Measurements from ENCODE around the gene C10orf95. TPM values are rescaled to one million over a fixed set of nuclear protein-coding genes. Genes with fewer than 3 reads are reported as not detected.
A peak's percentile ranks its signal among the peaks of the same experiment; 100 is the strongest.

Gene C10orf95
- total and polyA plus RNA-seq, 2 of the 13 experiments (the other 11 are each of a cell fraction or from before 2014, with no cell fraction given) = 0.05 to 0.07 TPM

DNA sequence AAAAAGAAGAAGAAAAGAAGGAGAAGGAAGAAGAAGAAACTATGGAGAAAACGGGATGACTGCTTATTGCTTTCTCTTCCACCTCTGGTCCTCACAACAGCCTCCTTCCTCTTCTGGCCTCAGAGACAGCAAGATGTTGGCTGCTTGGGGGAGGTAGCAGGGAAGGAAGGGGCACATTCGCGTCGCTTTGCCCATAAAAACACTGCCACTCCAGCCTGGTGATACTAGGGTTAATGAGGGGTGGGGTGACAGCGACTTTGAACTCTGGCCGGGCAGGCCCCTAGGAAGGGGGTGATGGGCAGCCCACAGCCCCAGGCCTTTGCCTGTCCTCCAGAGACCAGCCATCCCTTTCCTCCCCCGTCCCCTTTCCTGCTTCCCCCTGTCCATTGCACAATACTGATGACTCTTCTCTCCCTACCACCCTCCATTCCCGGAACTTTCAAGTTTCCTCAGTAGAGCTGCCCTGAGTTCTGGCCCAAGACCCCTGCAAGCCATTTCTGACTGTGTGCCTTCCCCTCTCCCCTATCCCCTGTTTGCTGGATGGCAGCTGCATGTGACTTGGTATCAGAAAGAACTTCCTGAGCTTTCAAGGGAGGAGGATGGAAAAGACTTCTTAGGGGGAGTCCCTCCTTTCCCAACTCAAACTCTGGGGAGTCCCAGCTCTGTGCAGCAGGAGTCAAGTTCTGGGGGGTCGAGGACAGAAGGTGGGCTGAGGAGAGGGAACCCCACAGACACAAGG lies 16.8 kb downstream of the C10orf95 start (continued):
- TF ChIP-seq, protein P1, sequence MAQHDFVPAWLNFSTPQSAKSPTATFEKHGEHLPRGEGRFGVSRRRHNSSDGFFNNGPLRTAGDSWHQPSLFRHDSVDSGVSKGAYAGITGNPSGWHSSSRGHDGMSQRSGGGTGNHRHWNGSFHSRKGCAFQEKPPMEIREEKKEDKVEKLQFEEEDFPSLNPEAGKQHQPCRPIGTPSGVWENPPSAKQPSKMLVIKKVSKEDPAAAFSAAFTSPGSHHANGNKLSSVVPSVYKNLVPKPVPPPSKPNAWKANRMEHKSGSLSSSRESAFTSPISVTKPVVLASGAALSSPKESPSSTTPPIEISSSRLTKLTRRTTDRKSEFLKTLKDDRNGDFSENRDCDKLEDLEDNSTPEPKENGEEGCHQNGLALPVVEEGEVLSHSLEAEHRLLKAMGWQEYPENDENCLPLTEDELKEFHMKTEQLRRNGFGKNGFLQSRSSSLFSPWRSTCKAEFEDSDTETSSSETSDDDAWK (CRISPR knock-in tag; IDR thresholded peaks at IDR 0.05) = no peak
- TF ChIP-seq ZBTB8A (CRISPR knock-in tag; IDR thresholded peaks at IDR 0.05; ENCODE audit: borderline replicate concordance, low read depth) (no peak), KDM6A (CRISPR knock-in tag; IDR thresholded peaks at IDR 0.05; ENCODE audit: low read depth) (no peak; the same call in none of the 2 replicates), SALL1 (CRISPR knock-in tag; IDR thresholded peaks at IDR 0.05) (peak; percentile 66), LCORL (IDR thresholded peaks at IDR 0.05) (peak; percentile 26; the same call in 1 of the 2 replicates), LCORL (CRISPR knock-in tag; IDR thresholded peaks at IDR 0.05) (peak; percentile 81), JUND (CRISPR knock-in tag; IDR thresholded peaks at IDR 0.05) (peak; percentile 83; the same call in 1 of the 2 replicates), HNF4A (CRISPR knock-in tag; IDR thresholded peaks at IDR 0.05) (peak; percentile 87), ZNF296 (CRISPR knock-in tag; conservative IDR thresholded peaks at IDR 0.05) (no peak), NCOR1 (IDR thresholded peaks at IDR 0.05; ENCODE audit: borderline replicate concordance, low read length) (peak; percentile 61; the same call in 1 of the 2 replicates), PHF5A (CRISPR knock-in tag; IDR thresholded peaks at IDR 0.05; ENCODE audit: low read depth, unreplicated experiment) (no peak), ZNF232 (CRISPR knock-in tag; IDR thresholded peaks at IDR 0.05; ENCODE audit: borderline replicate concordance) (no peak), SAFB2 (CRISPR knock-in tag; IDR thresholded peaks at IDR 0.05; ENCODE audit: borderline replicate concordance, low read depth) (peak; percentile 53; the same call in 1 of the 2 replicates)
- TF ChIP-seq, protein P2, sequence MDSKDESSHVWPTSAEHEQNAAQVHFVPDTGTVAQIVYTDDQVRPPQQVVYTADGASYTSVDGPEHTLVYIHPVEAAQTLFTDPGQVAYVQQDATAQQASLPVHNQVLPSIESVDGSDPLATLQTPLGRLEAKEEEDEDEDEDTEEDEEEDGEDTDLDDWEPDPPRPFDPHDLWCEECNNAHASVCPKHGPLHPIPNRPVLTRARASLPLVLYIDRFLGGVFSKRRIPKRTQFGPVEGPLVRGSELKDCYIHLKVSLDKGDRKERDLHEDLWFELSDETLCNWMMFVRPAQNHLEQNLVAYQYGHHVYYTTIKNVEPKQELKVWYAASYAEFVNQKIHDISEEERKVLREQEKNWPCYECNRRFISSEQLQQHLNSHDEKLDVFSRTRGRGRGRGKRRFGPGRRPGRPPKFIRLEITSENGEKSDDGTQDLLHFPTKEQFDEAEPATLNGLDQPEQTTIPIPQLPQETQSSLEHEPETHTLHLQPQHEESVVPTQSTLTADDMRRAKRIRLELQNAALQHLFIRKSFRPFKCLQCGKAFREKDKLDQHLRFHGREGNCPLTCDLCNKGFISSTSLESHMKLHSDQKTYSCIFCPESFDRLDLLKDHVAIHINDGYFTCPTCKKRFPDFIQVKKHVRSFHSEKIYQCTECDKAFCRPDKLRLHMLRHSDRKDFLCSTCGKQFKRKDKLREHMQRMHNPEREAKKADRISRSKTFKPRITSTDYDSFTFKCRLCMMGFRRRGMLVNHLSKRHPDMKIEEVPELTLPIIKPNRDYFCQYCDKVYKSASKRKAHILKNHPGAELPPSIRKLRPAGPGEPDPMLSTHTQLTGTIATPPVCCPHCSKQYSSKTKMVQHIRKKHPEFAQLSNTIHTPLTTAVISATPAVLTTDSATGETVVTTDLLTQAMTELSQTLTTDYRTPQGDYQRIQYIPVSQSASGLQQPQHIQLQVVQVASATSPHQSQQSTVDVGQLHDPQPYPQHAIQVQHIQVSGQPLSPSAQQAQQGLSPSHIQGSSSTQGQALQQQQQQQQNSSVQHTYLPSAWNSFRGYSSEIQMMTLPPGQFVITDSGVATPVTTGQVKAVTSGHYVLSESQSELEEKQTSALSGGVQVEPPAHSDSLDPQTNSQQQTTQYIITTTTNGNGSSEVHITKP (CRISPR knock-in tag; IDR thresholded peaks at IDR 0.05; ENCODE audit: low read depth) = peak; percentile 89
- TF ChIP-seq, protein P3, sequence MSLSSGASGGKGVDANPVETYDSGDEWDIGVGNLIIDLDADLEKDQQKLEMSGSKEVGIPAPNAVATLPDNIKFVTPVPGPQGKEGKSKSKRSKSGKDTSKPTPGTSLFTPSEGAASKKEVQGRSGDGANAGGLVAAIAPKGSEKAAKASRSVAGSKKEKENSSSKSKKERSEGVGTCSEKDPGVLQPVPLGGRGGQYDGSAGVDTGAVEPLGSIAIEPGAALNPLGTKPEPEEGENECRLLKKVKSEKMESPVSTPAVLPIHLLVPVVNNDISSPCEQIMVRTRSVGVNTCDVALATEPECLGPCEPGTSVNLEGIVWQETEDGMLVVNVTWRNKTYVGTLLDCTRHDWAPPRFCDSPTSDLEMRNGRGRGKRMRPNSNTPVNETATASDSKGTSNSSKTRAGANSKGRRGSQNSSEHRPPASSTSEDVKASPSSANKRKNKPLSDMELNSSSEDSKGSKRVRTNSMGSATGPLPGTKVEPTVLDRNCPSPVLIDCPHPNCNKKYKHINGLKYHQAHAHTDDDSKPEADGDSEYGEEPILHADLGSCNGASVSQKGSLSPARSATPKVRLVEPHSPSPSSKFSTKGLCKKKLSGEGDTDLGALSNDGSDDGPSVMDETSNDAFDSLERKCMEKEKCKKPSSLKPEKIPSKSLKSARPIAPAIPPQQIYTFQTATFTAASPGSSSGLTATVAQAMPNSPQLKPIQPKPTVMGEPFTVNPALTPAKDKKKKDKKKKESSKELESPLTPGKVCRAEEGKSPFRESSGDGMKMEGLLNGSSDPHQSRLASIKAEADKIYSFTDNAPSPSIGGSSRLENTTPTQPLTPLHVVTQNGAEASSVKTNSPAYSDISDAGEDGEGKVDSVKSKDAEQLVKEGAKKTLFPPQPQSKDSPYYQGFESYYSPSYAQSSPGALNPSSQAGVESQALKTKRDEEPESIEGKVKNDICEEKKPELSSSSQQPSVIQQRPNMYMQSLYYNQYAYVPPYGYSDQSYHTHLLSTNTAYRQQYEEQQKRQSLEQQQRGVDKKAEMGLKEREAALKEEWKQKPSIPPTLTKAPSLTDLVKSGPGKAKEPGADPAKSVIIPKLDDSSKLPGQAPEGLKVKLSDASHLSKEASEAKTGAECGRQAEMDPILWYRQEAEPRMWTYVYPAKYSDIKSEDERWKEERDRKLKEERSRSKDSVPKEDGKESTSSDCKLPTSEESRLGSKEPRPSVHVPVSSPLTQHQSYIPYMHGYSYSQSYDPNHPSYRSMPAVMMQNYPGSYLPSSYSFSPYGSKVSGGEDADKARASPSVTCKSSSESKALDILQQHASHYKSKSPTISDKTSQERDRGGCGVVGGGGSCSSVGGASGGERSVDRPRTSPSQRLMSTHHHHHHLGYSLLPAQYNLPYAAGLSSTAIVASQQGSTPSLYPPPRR (CRISPR knock-in tag; IDR thresholded peaks at IDR 0.05; ENCODE audit: borderline replicate concordance) = 0 out of 2 replicates have a peak, but pooled peaks have one; percentile 28
- TF ChIP-seq, protein P4, sequence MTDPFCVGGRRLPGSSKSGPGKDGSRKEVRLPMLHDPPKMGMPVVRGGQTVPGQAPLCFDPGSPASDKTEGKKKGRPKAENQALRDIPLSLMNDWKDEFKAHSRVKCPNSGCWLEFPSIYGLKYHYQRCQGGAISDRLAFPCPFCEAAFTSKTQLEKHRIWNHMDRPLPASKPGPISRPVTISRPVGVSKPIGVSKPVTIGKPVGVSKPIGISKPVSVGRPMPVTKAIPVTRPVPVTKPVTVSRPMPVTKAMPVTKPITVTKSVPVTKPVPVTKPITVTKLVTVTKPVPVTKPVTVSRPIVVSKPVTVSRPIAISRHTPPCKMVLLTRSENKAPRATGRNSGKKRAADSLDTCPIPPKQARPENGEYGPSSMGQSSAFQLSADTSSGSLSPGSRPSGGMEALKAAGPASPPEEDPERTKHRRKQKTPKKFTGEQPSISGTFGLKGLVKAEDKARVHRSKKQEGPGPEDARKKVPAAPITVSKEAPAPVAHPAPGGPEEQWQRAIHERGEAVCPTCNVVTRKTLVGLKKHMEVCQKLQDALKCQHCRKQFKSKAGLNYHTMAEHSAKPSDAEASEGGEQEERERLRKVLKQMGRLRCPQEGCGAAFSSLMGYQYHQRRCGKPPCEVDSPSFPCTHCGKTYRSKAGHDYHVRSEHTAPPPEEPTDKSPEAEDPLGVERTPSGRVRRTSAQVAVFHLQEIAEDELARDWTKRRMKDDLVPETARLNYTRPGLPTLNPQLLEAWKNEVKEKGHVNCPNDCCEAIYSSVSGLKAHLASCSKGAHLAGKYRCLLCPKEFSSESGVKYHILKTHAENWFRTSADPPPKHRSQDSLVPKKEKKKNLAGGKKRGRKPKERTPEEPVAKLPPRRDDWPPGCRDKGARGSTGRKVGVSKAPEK (CRISPR knock-in tag; IDR thresholded peaks at IDR 0.05; ENCODE audit: borderline replicate concordance) = no peak
